GM12878 (cell line): ENCODE data around the gene VAV2. TPM values are rescaled to one million over a fixed set of nuclear protein-coding genes. Genes with fewer than 3 reads are reported as not detected.
A peak's percentile ranks its signal among the peaks of the same experiment; 100 is the strongest.

Source experiments
- CEBPB ChIP-seq, 2 experiments: fragments of 150-350 bp in 1 of 2; IDR thresholded peaks; 2 replicates each; pipeline ENCODE4 v1.6.1; 2012 to 2014; ENCODE audit warnings: low read depth in 2 of 2, low read length in 2 of 2, borderline replicate concordance in 1 of 2, inconsistent platforms in 1 of 2
- CHD2 ChIP-seq: IDR thresholded peaks from 2 replicates; pipeline ENCODE4 v1.6.1; 2011; ENCODE audit warnings: low read depth, low read length, improper control_type of control experiment, borderline replicate concordance
- ETV6 ChIP-seq, 2 experiments: fragments of 450-650 bp in 1 of 2; IDR thresholded peaks in 1 of 2; conservative IDR thresholded peaks in 1 of 2; 2 replicates each; pipeline ENCODE4 v1.6.1; 2014; ENCODE audit warnings: antibody characterized with exemption in 1 of 2, borderline replicate concordance in 1 of 2, low read depth in 1 of 2, mild to moderate bottlenecking in 1 of 2, moderate library complexity in 1 of 2
- FOS ChIP-seq: IDR thresholded peaks from 3 replicates; pipeline ENCODE4 v1.6.1; 2011; ENCODE audit warnings: borderline replicate concordance; ENCODE audit not compliant: insufficient read length; ENCODE audit errors: extremely low read depth
- FOXK2 ChIP-seq: fragments of 450-650 bp; IDR thresholded peaks from 2 replicates; pipeline ENCODE4 v1.6.1; 2017; ENCODE audit warnings: mild to moderate bottlenecking, moderate library complexity
- HDAC6 ChIP-seq: fragments of 200-600 bp; sonication (generic); IDR thresholded peaks from one replicate; pipeline ENCODE4 v1.8.0; 2017; ENCODE audit warnings: antibody characterized with exemption; ENCODE audit not compliant: unreplicated experiment
- IKZF1 ChIP-seq: fragments of 450-650 bp; conservative IDR thresholded peaks from 2 replicates; pipeline ENCODE4 v1.6.1; 2017; ENCODE audit warnings: antibody characterized with exemption, mild to moderate bottlenecking
- MTA2 ChIP-seq: fragments of 450-650 bp; IDR thresholded peaks from 2 replicates; pipeline ENCODE4 v1.6.1; 2016; ENCODE audit warnings: low read depth, mild to moderate bottlenecking, moderate library complexity
- MYB ChIP-seq: fragments of 150-350 bp; IDR thresholded peaks from 2 replicates; pipeline ENCODE4 v1.6.1; 2014; ENCODE audit warnings: mild to moderate bottlenecking, low read depth, low read length, borderline replicate concordance
- MYC ChIP-seq: IDR thresholded peaks from 2 replicates; pipeline ENCODE4 v1.6.1; 2011; ENCODE audit warnings: mild to moderate bottlenecking, low read length, moderate library complexity, inconsistent platforms; ENCODE audit not compliant: insufficient read depth, insufficient replicate concordance, insufficient read length, severe bottlenecking
- NFIC ChIP-seq: IDR thresholded peaks from 2 replicates; pipeline ENCODE4 v1.6.1; 2012; ENCODE audit warnings: low read depth, mild to moderate bottlenecking, inconsistent platforms, low read length, moderate library complexity
- PBX3 ChIP-seq: IDR thresholded peaks from 2 replicates; pipeline ENCODE4 v1.6.1; 2011; ENCODE audit warnings: mild to moderate bottlenecking, low read depth, low read length, moderate library complexity; ENCODE audit not compliant: insufficient replicate concordance
- RAD51 ChIP-seq: fragments of 450-650 bp; IDR thresholded peaks from 2 replicates; pipeline ENCODE4 v1.6.1; 2016; ENCODE audit warnings: moderate library complexity, mild to moderate bottlenecking, inconsistent platforms
- REST ChIP-seq: IDR thresholded peaks from 2 replicates; pipeline ENCODE4 v1.6.1; 2012; ENCODE audit warnings: mild to moderate bottlenecking, low read depth, low read length
- RUNX3 ChIP-seq: IDR thresholded peaks from 2 replicates; pipeline ENCODE4 v1.6.1; 2012; ENCODE audit warnings: low read length, inconsistent platforms
- SIX5 ChIP-seq: IDR thresholded peaks from 2 replicates; pipeline ENCODE4 v1.6.1; 2011; ENCODE audit warnings: mild to moderate bottlenecking, low read depth, low read length, moderate library complexity; ENCODE audit not compliant: severe bottlenecking
- SREBF2 ChIP-seq: IDR thresholded peaks from 2 replicates; pipeline ENCODE4 v1.6.1; 2012; ENCODE audit warnings: mild to moderate bottlenecking, low read length
- TBL1XR1 ChIP-seq: IDR thresholded peaks from 2 replicates; pipeline ENCODE4 v1.6.1; 2012; ENCODE audit warnings: low read depth, low read length, improper control_type of control experiment
- TCF12 ChIP-seq: IDR thresholded peaks from 2 replicates; pipeline ENCODE4 v1.6.1; 2011; ENCODE audit warnings: low read depth, mild to moderate bottlenecking, low read length
- TCF7 ChIP-seq: IDR thresholded peaks from 2 replicates; pipeline ENCODE4 v1.6.1; 2014; ENCODE audit warnings: antibody characterized with exemption, borderline replicate concordance
- ZBED1 ChIP-seq: IDR thresholded peaks from 2 replicates; pipeline ENCODE4 v1.6.1; 2016; ENCODE audit warnings: borderline replicate concordance
- ZNF24 ChIP-seq: fragments of 450-650 bp; IDR thresholded peaks from 2 replicates; pipeline ENCODE4 v1.6.1; 2017; ENCODE audit warnings: antibody characterized with exemption, mild to moderate bottlenecking
- ZNF384 ChIP-seq: IDR thresholded peaks from 2 replicates; pipeline ENCODE4 v1.6.1; 2012; ENCODE audit warnings: low read depth, mild to moderate bottlenecking, low read length, improper control_type of control experiment, borderline replicate concordance
- ZNF687 ChIP-seq: fragments of 450-650 bp; IDR thresholded peaks from 2 replicates; pipeline ENCODE4 v1.6.1; 2017; ENCODE audit warnings: mild to moderate bottlenecking, moderate library complexity
- polyA plus RNA-seq, 11 experiments: library from polyadenylated mRNA; depleted of rRNA in 4 of 11; unstranded in 6 of 11; stranded (reverse) in 5 of 11; fragments of >200 nt; fragmentation: Nextera tagmentation in 4 of 11; fragmentation: Illumina TruSeq in 1 of 11; extraction: Ambion mirVana in 4 of 11; extraction: Trizol in 1 of 11; gene quantifications; 1 replicate in 1 of 11; 2 replicates in 10 of 11; pipeline versions ENCODE4 v1.2.1 to v1.2.3, GENCODE V29; 2011 to 2016; ENCODE audit warnings: inconsistent platforms in 2 of 11, missing spikeins in 2 of 11, low read depth in 1 of 11
- total RNA-seq, 4 experiments: library from RNA; depleted of rRNA in 3 of 4; stranded (reverse); fragments of >200 nt in 3 of 4; fragmentation: Illumina TruSeq in 1 of 4; extraction: Trizol in 1 of 4; gene quantifications; 2 replicates each; pipeline versions ENCODE4 v1.2.1 to v1.2.3, GENCODE V29; 2013 to 2021

The VAV2 gene
- total and polyA plus RNA-seq, 10 of the 15 experiments (the other 5 are each of a cell fraction or from before 2014, with no cell fraction given): 0.13 to 43.9 (median 16.9) TPM

GRCh38 chr9:133786371-133786753 is 205.8 kb downstream of the VAV2 start (continued):
- TF ChIP-seq PBX3: no peak
- TF ChIP-seq ZNF687: peak; percentile 55; the same call in 1 of the 2 replicates
- TF ChIP-seq FOXK2: no peak
- TF ChIP-seq SIX5: no peak
- TF ChIP-seq TBL1XR1: 0 out of 2 replicates have a peak, but pooled peaks have one; percentile 24
- no peak for TF ChIP-seq RAD51
- TF ChIP-seq TCF7: no peak
- TF ChIP-seq HDAC6: no peak
- peak; percentile 89 for TF ChIP-seq RUNX3
- no peak for TF ChIP-seq SREBF2
- peak; percentile 48 for TF ChIP-seq MYC
- TF ChIP-seq REST: no peak
- TF ChIP-seq TCF12: 0 out of 2 replicates have a peak, but pooled peaks have one; percentile 11
- TF ChIP-seq ZBED1: no peak
- no peak for TF ChIP-seq MYB
- peak; percentile 72 for TF ChIP-seq IKZF1
- TF ChIP-seq MTA2: peak; percentile 38; the same call in 1 of the 2 replicates
- TF ChIP-seq FOS: no peak
- no peak for TF ChIP-seq ZNF24
- TF ChIP-seq CHD2: no peak
- peak; percentile 66; the same call in 1 of the 2 replicates for TF ChIP-seq NFIC
- 0 out of 2 replicates have a peak, but pooled peaks have one; percentile 21 for TF ChIP-seq ZNF384
- TF ChIP-seq ETV6 (conservative IDR thresholded peaks at IDR 0.05 in 1 of 2, IDR thresholded peaks at IDR 0.05 in 1 of 2; ENCODE audit: borderline replicate concordance in 1 of 2, low read depth in 1 of 2): no peak
- TF ChIP-seq CEBPB (IDR thresholded peaks at IDR 0.05; ENCODE audit: borderline replicate concordance in 1 of 2, low read depth in 2 of 2, low read length in 2 of 2): no peak
